GM18499 (cell line): Measurements from ENCODE around the gene PPM1N.

Experiments used
- ATAC-seq: cut with Tn5 transposase; IDR thresholded peaks from one replicate; pipeline ENCODE4 v1.9.1; 2021; ENCODE audit warnings: moderate number of reproducible peaks; ENCODE audit not compliant: insufficient read depth, unreplicated experiment

PPM1N gene

DNA sequence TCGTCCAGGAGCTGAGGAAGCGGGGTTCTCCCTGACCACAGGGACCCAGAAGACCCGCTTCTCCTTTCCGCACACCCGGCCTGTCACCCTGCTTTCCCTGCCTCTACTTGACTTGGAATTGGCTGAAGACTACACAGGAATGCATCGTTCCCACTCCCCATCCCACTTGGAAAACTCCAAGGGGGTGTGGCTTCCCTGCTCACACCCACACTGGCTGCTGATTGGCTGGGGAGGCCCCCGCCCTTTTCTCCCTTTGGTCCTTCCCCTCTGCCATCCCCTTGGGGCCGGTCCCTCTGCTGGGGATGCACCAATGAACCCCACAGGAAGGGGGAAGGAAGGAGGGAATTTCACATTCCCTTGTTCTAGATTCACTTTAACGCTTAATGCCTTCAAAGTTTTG lies 27.9 kb downstream of the PPM1N start:
- no peak for ATAC-seq

- ATAC-seq = no peak
Observed at GRCh38 chr19:45526971-45527370, 28.7 kb downstream of the PPM1N start.

- ATAC-seq = no peak
Observed at GRCh38 chr19:45527731-45528130, 29.5 kb downstream of the PPM1N start.

GRCh38 chr19:45528149-45528743 lies 30.0 kb downstream of the PPM1N start:
- no peak for ATAC-seq

DNA sequence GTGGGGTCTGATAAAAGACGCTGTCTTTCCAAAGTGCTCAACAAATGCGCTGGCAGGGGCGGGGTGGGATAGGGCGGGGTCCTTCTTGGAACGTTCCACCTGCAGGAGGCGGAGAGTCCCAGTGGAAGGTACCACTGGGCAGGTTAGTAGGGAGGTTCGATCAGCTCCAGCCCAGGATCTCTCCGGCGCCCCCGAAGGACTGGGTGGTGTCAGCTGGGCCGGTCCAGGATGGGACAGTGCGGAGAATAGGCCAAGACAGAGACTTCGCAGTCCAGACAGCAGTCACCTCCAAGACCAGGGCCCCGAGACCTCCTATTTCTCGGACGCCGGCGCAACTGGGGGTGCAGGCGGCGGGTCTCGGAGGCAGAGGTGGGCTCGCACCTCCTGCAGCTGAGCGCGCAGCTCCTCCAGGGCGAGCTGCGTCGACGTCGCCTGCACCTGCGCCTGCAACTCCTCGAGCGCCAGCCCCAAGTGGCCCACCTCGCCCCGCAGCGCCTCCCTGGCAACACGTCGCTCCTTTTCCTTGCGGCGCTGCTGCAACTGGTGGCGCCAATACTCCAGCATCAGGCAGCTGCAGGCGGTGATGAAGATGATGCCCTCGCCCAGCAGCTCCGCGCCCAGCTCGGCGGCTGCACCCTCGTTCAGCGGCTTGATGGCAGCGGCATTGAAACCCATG lies 30.6 kb downstream of the PPM1N start:
- no peak for ATAC-seq

DNA sequence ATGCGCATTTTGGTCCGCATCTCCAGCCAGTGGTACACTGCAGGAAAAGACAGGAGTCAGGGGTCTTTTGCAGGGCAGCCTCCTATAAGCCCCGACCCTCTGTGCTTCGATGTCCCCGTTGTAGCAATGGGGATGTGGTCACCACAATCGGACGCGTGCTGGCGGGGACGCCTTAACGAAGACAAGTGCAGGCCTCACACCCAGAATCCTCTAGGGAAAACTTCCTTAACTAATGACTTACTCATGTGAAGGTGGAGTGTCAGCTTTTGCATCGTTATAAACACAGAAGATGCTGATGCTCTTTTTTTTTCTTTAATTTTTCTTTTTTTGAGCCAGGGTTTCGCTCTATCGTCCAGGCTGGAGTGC lies 31.2 kb downstream of the PPM1N start:
- ATAC-seq = no peak

- ATAC-seq = no peak
Observed at GRCh38 chr19:45531349-45531748, 33.1 kb downstream of the PPM1N start.

DNA sequence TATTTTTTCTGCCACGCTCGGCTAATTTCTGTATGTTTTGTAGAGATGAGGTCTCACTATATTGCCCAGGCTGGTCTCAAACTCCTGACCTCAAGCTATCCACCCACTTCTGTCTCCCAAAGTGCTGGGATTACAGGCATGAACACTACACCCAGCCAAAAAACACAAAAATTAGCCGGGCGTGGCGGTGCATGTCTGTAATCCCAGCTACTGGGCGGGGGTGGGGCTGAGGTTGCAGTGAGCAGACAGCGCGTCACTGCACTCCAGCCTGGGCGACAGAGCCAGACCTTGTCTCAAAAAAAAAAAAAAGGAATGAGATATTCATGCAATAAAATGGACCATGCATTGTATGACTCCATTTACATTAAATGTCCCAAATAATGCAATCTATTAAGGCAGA lies 41.2 kb downstream of the PPM1N start:
- ATAC-seq = no peak

GRCh38 chr19:45542234-45542668 lies 44.0 kb downstream of the PPM1N start:
- ATAC-seq = no peak

DNA sequence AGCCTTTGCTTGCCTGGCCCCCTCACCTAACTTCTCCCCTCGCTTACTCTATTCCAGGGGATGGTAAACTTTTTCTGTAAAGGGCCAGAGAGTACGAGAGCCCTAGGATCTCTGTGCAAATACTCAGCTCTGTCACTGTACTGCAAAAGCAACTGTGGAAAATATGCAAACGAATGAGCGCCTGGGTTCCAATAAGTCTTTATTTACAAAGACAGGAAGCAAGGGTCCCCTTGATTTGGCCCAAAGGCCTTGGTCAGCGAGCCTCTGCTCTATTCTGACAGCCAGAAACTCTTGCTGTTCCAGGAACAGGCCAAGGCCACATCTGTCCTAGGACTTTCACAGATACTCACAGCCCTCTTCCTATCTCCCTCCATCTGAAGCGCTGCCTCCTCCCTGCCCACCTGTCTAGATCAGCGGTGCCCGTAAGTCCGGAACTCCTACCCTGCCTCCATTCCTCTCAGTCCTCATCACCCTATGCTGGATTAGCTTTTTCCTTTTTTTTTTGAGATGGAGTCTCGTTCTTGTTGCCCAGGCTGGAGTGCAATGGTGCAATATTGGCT lies 49.0 kb downstream of the PPM1N start:
- ATAC-seq = no peak

GRCh38 chr19:45547965-45548609 lies 49.8 kb downstream of the PPM1N start:
- no peak for ATAC-seq
